NCI-H187 (cell line): ENCODE results near the gene KCNAB2.

Source experiments
- DNase-seq, 2 experiments: peaks; one replicate each; lab custom pipeline; 2025; lab: John Stamatoyannopoulos, UW

Gene KCNAB2

DNA sequence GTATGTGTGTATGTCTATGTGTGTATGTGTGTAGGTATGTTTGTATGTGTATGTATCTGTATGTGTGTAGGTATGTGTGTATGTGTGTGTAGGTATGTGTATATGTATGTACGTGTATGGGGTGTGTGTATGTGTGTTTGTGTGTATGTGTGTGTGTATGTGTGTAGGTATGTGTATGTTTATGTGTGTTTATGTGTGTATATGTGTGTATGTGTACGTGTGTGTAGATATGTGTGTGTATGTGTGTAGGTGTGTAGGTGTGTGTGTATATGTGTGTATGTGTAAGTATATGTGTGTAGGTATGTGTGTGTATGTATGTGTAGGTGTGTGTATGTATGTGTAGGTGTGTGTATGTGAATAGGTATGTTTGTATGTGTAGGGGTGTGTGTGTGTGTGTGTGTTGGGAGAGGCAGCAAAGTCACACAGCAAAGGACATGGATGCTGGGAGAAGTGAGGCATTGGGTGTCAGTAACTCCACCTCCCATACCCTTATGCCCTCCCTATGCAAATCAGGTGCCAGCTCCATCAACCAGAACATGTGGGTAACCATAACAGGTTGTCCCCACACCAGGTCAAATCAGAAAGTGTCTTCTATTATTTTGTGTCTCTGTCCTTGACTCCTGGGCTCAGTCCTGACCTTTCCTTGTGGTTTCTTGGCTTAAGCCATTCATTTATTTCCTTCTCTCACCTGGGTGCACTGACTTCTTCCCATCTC is 15.0 kb upstream of the KCNAB2 start:
- no peak for DNase-seq

GRCh38 chr1:6033124-6033523 is 12.6 kb upstream of the KCNAB2 start:
- no peak for DNase-seq

GRCh38 chr1:6033986-6034749 is 11.5 kb upstream of the KCNAB2 start:
- no peak for DNase-seq

GRCh38 chr1:6034750-6035096 is 11.0 kb upstream of the KCNAB2 start:
- no peak for DNase-seq

GRCh38 chr1:6035303-6035702 is 10.4 kb upstream of the KCNAB2 start:
- DNase-seq: no peak

- DNase-seq: no peak
Observed at GRCh38 chr1:6035719-6036118, 10.0 kb upstream of the KCNAB2 start.

- DNase-seq: no peak
Observed at GRCh38 chr1:6037338-6037762, 8.3 kb upstream of the KCNAB2 start.

GRCh38 chr1:6038603-6039002 is 7.1 kb upstream of the KCNAB2 start:
- DNase-seq: no peak

- DNase-seq: no peak
Observed at GRCh38 chr1:6039031-6039430, 6.7 kb upstream of the KCNAB2 start.

DNA sequence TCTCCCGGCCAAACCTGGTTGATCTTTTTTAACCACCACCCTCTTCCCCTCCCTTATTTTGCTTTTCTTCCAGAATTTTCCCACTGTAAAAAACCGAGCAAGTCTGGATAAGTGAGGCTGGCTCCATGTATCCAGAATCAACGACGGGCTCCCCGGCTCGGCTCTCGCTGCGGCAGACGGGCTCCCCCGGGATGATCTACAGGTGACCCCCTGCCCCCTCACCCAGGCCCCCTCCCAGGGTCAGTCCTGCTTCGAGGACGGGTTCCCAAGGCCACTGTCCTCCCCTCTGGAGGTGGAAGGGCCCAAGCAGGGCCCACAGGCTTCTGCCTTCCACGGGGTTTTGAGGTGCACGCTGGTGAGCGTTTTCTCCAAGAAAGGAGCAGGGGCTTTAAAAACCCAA is 5.2 kb upstream of the KCNAB2 start:
- DNase-seq: no peak

- no peak for DNase-seq
Observed at GRCh38 chr1:6040861-6041415, 4.8 kb upstream of the KCNAB2 start.

- DNase-seq: no peak
Observed at GRCh38 chr1:6041432-6042062, 4.1 kb upstream of the KCNAB2 start.

GRCh38 chr1:6043561-6043960 is 2.1 kb upstream of the KCNAB2 start:
- no peak for DNase-seq

GRCh38 chr1:6044481-6045109 is 1.1 kb upstream of the KCNAB2 start:
- DNase-seq: no peak

GRCh38 chr1:6045110-6045502 is 582 bp upstream of the KCNAB2 start:
- no peak for DNase-seq

DNA sequence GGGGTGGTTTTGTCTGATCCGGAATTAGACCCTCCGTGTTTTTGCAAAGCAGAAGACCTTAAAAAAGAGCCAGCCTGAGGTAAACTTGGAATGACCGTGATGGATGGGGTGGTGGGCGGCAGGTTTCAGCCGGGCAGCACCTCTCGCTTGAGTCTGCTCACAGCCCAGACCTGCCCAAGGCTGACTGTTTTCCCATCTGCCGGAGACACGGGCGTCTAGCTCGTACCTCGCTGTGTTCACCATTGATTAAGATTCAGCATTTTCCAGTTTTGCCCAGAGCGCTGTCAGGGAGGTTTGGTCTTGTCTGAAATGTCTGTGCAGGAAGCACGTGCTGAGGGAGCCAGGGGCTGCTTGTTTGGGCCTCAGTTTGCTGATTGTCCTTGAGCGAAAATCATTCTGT is 591 bp downstream of the KCNAB2 start:
- no peak for DNase-seq

GRCh38 chr1:6048179-6048867 is 2.6 kb downstream of the KCNAB2 start:
- no peak for DNase-seq

DNA sequence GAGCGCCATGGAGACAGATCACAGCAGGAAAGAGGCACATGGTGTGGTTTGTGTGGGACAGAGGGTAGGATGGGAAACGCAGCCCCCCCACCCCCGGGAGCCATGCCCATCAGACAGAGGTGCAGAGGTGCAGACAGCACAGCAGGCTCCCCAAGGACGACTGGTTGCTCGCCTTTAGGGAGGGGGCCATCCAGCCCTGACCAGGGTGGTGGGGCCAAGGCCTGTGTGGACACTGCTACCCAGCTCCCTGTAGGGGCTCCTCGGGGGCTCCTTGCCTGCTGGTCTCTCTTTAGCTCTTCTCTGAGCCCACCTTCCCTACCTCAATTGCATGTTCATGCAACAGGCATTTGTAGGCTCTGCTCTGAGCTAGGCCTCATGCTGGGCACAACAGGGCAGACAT is 3.7 kb downstream of the KCNAB2 start:
- no peak for DNase-seq

DNA sequence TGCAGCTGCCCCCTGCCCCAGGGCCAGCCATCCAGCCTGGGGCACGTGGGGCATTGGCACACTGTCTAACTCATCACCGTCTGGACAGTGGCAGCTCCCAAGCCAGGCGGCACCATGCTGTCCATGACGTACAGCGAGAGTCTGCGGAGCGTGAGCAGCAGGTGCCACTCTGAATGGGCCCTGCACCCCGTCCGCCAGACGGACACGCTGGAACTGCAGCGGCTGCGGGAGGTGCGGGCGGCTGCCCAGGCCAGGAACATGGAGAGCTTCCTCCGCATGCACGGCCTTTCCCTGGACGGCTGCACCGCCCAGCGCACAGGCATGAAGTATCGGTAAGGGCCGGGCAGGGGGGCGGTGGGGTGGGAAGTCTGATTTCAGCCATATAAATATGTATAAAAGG is 5.7 kb downstream of the KCNAB2 start:
- no peak for DNase-seq

DNA sequence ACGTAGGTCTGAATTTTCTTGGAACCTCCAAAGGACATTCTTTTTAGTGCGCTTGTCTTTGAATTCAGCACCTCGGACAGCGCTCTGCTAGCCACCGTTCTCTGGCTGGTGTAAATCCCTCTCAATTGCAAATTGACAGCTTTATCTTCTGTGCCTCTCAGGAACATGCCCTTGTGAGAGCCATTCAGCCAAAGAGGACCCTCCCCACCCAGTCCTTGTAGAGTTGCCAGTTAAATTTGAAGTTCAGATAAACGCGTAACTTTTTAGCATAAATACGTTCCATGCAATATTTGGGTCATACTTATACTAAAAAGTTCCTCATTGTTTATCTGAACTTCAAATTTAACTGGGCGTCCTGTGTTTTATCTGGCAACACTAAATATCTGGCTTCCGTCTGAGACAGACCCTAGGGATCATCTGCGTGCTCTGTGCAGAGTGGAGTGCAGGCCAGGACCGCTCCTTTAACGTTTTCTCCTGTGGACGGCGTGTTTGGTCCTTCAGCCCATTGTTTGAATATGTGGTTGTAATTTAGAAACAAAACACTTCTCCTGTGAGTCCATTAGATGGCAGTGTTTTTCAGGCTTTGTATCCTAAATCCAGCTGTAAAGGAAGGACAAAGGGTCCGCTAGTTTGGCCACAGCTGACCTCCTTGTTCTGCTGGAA is 7.0 kb downstream of the KCNAB2 start:
- DNase-seq: no peak

DNA sequence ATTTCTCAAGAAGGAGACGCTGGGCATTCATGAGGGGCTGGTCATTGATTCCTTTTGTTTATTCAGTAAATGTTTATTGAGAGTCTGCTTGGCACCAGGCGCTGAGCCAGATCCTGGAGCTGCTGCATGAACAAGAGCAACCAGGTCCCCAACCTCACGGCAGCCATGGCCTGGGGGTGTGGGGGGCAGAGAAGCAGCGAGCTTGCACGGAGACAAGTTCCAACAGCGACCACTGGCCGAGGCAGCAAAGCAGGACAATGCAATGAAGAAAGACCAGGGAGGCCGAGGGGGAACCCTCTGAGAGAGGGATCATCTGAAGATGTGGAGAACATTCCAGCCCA is 7.5 kb downstream of the KCNAB2 start:
- DNase-seq: no peak

DNA sequence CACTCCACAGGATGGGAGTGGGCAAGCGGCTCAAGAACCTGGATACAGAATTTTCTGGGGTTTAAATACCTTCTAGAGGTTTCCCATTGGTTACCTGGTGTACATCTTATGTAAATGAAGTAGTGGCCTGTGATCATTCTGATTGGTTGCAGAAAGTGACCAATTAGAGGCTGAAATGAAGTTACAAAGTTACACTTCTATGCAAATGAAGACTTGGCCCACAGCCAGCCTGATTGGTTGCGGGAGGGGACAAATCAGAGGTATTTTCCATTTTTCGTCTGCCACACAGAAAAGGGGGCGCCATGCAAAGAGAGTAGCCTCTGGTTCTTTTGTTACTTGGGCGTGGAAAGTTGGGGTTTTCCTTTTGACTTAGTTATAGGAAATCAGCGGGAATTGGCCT is 8.9 kb downstream of the KCNAB2 start:
- DNase-seq: no peak
